ENCODE measurements around the gene RPL18.
"Not testable (repeated sequence)": the region's sequence is repeated elsewhere in the genome, so short reads cannot be mapped to it uniquely, and the experiment has no call there.

Gene RPL18

GRCh38 chr19:48578891-48579290 is 40.1 kb downstream of the RPL18 start (continued):
- no peak for TF ChIP-seq ZNF645 (tag by site-specific recombination; IDR thresholded peaks at IDR 0.05)
- TF ChIP-seq ZNF146 (tag by site-specific recombination; IDR thresholded peaks at IDR 0.05): no peak
- TF ChIP-seq GLI2 (tag by site-specific recombination; IDR thresholded peaks at IDR 0.05; ENCODE audit: borderline replicate concordance, low read depth): no peak

GRCh38 chr19:48577908-48578307 is 41.1 kb downstream of the RPL18 start:
- H3K4me3 ChIP-seq (ENCODE audit: low read depth, low read length); H3K27ac ChIP-seq (ENCODE audit: extremely low read depth, low read depth, low read length); H3K4me1 ChIP-seq (ENCODE audit: control insufficient read depth, insufficient read depth, low read length); H3K9me3 ChIP-seq (ENCODE audit: control insufficient read depth, insufficient read depth, low read depth, low read length); H3K36me3 ChIP-seq (ENCODE audit: control insufficient read depth in 2 of 2, insufficient read depth in 1 of 2, low read length in 2 of 2); CTCF ChIA-PET; POLR2A ChIA-PET: not testable (repeated sequence)
- peak; percentile 98 for TF ChIP-seq ZNF121 (tag by site-specific recombination; IDR thresholded peaks at IDR 0.05)

DNA sequence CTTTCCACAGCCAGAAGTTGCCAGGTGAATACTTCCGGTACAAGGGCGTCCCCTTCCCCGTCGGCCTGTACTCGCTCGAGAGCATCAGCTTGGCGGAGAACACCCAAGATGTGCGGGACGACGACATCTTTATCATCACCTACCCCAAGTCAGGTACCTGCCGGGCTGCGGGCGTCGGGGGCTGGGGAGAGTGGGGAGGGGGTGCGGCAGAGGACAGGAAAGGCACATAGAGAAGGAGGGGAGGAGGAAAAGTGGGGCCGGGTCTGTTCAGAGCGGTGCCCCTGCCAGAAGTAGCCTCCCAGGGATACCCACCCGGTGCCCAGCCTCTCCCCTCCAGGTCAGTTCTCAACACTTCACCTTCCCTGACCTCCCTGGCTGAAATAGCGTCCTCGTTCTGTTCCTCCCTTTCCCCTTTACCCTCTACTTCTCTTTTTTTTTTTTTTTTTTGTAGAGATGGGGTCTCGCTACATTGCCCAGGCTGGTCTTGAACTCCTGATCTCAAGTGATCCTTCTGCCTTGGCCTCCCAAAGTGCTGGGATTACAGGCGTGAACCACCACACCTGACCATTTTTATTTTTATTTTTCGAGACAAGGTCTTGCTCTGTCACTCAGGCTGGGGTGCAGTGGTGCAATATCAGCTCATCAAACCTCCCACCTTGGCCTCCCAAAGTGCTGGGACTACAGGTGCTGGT is 42.9 kb downstream of the RPL18 start:
- ChIA-PET CTCF (interaction anchor here (0.6 kb wide), 1 partner anchor 14 kb away, joined by 4 read pairs; no protein-coding TSS in a partner anchor), POLR2A (interaction anchor here (0.5 to 0.7 kb wide), 3 partner anchors 8 to 998 kb away, joined by 3 to 4 read pairs (median 4); no protein-coding TSS in a partner anchor)
- no peaks in the 10 kb centered on the region for H3K36me3 ChIP-seq (ENCODE audit: control insufficient read depth in 2 of 2, insufficient read depth in 1 of 2, low read length in 2 of 2)
- TF ChIP-seq ZNF221 (tag by site-specific recombination; IDR thresholded peaks at IDR 0.05; ENCODE audit: borderline replicate concordance) (no peak), ZNF121 (tag by site-specific recombination; IDR thresholded peaks at IDR 0.05) (peak; percentile 54)
- no peak overlapping the region for H3K4me3 ChIP-seq (ENCODE audit: low read depth, low read length)
- no peaks in the 10 kb centered on the region for H3K9me3 ChIP-seq (ENCODE audit: control insufficient read depth, insufficient read depth, low read depth, low read length)
- no peaks in the 10 kb centered on the region; the same call in 1 of the 2 replicates for H3K4me1 ChIP-seq (ENCODE audit: control insufficient read depth, insufficient read depth, low read length)
- no peak overlapping the region for H3K27ac ChIP-seq (ENCODE audit: extremely low read depth, low read depth, low read length)

DNA sequence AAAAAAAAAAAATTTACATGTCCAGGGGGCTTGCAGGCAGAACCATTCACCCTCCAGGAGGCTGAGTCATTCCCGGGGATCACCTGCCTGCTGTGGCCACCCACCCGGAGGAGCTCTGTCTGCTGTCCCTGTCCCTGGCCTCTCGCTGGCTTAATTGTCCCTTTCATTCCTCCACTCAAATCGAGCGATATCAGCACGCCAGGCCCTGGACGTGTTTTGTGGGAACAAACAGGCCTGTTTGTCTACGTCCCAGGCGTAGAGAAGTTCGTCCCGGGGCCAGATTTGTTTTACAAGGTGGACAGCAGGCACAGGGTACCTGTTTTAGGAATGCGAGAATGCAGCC is 45.8 kb downstream of the RPL18 start:
- Histone ChIP-seq H3K9me3 (ENCODE audit: control insufficient read depth, insufficient read depth, low read depth, low read length) (no peaks in the 10 kb centered on the region), H3K4me1 (ENCODE audit: control insufficient read depth, insufficient read depth, low read length) (peaks cover 7% of the 10 kb centered on the region), H3K27ac (ENCODE audit: extremely low read depth, low read depth, low read length) (no peak overlapping the region), H3K4me3 (ENCODE audit: low read depth, low read length) (no peak overlapping the region), H3K36me3 (ENCODE audit: control insufficient read depth in 2 of 2, insufficient read depth in 1 of 2, low read length in 2 of 2) (no peaks in the 10 kb centered on the region)
- ChIA-PET POLR2A (interaction anchor here (0.6 kb wide), 1 partner anchor 1933 kb away, joined by 3 read pairs; no protein-coding TSS in a partner anchor), CTCF (interaction anchor here (0.7 to 3.7 kb wide), 4 partner anchors 11 to 262 kb away, joined by 3 to 28 read pairs (median 6); no protein-coding TSS in a partner anchor)
- TF ChIP-seq GLIS1 (tag by site-specific recombination; IDR thresholded peaks at IDR 0.05) (peak; percentile 75), ZNF335 (tag by site-specific recombination; conservative IDR thresholded peaks at IDR 0.05) (peak; percentile 21; the same call in 1 of the 2 replicates), ZNF2 (tag by site-specific recombination; IDR thresholded peaks at IDR 0.05) (no peak), ZSCAN5A (tag by site-specific recombination; IDR thresholded peaks at IDR 0.05) (no peak), ZIC2 (tag by site-specific recombination; IDR thresholded peaks at IDR 0.05) (peak; percentile 51; the same call in 1 of the 2 replicates)

DNA sequence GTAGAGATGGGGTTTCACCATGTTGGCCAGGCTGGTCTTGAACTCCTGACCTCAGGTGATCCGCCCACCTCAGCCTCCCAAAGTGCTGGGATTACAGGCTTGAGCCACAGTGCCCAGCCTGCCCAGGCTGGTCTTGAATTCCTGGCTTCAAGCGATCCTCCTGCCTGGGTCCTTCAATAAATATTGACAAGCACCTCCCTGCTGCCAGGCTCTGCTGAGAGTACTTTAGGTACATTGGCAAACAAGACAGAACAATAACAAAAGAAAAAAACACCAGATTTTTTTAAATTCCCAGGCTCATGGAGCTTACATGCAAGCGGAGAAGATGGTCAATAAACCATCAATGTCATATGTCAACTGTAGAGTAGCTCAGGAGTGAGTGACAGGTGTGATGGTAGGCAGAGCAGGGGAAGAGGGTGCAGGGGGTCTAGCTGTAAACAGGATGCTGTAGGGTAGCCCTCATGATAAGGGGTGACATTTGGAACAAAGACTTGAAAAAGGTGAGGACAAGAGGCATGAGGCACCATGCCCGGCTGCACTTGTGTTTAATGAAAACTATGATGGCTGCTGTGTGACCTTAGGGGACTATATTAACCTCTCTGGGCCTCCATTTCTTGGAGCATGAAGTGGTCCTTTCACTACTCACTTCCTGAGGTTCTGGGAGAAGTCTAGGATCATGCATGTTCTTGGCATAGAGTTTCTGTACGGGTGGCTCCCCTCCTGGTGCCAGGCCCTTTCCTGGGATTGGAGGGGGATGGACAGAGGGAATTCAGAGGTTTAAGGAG is 47.4 kb downstream of the RPL18 start:
- H3K4me3 ChIP-seq (ENCODE audit: low read depth, low read length): no peak overlapping the region
- peak; percentile 93 for TF ChIP-seq ZNF768 (tag by site-specific recombination; IDR thresholded peaks at IDR 0.05)
- no peak for TF ChIP-seq KLF16 (tag by site-specific recombination; IDR thresholded peaks at IDR 0.05)
- POLR2A ChIA-PET: interaction anchor here (1.3 kb wide), 1 partner anchor 58 kb away, joined by 4 read pairs; no protein-coding TSS in a partner anchor
- H3K9me3 ChIP-seq (ENCODE audit: control insufficient read depth, insufficient read depth, low read depth, low read length): no peaks in the 10 kb centered on the region
- H3K36me3 ChIP-seq (ENCODE audit: control insufficient read depth in 2 of 2, insufficient read depth in 1 of 2, low read length in 2 of 2): no peaks in the 10 kb centered on the region
- CTCF ChIA-PET: interaction anchor here (0.7 to 3.7 kb wide), 6 partner anchors 12 to 860 kb away, joined by 3 to 28 read pairs (median 6); no protein-coding TSS in a partner anchor
- no peak overlapping the region for H3K27ac ChIP-seq (ENCODE audit: extremely low read depth, low read depth, low read length)
- peaks cover 8% of the 10 kb centered on the region for H3K4me1 ChIP-seq (ENCODE audit: control insufficient read depth, insufficient read depth, low read length)

Data from HEK293 (cell line).